ENCODE measurements around the gene SEC16A.
"Not testable (repeated sequence)": the region's sequence is repeated elsewhere in the genome, so short reads cannot be mapped to it uniquely, and the experiment has no call there.

The SEC16A gene

GRCh38 chr9:136412962-136413361, 69.9 kb downstream of the SEC16A start:
- no peak for DNase-seq

- DNase-seq, result no peak
Observed at GRCh38 chr9:136411378-136411777, 71.5 kb downstream of the SEC16A start.

- peak; percentile 83 for DNase-seq
Observed at GRCh38 chr9:136410500-136411287, 72.1 kb downstream of the SEC16A start, which contains the start of the genes ENTR1 and PMPCA. ENTR1 (minus strand) TSS chr9:136410614; CDS start chr9:136410397, 217 bp downstream. PMPCA (plus strand) TSS chr9:136410658; CDS start chr9:136410669, 11 bp downstream.

- DNase-seq, result no peak
Observed at GRCh38 chr9:136409557-136410455, 73.0 kb downstream of the SEC16A start.

GRCh38 chr9:136407911-136408310, 74.9 kb downstream of the SEC16A start:
- DNase-seq, result no peak

GRCh38 chr9:136407061-136407460, 75.8 kb downstream of the SEC16A start:
- not testable (repeated sequence) for DNase-seq

GRCh38 chr9:136405904-136406303, 76.9 kb downstream of the SEC16A start:
- not testable (repeated sequence) for DNase-seq

- DNase-seq, result no peak
Observed at GRCh38 chr9:136405481-136405880, 77.4 kb downstream of the SEC16A start.

- DNase-seq, result no peak
Observed at GRCh38 chr9:136404801-136405136, 78.1 kb downstream of the SEC16A start.

GRCh38 chr9:136403915-136404800, 78.7 kb downstream of the SEC16A start:
- DNase-seq, result peak; percentile 11

GRCh38 chr9:136403538-136403914, 79.3 kb downstream of the SEC16A start:
- no peak for DNase-seq

GRCh38 chr9:136402067-136402466, 80.8 kb downstream of the SEC16A start:
- DNase-seq, result no peak

GRCh38 chr9:136401173-136401922, 81.5 kb downstream of the SEC16A start:
- DNase-seq, result no peak

GRCh38 chr9:136400038-136400834, 82.6 kb downstream of the SEC16A start, which contains the start of gene SNAPC4:
SNAPC4 (minus strand) TSS chr9:136400170; CDS start chr9:136398428, 1,742 bp downstream.
- peak; percentile 72 for DNase-seq

- DNase-seq, result no peak
Observed at GRCh38 chr9:136399176-136400037, 83.4 kb downstream of the SEC16A start.

GRCh38 chr9:136398286-136398685, 84.6 kb downstream of the SEC16A start:
- DNase-seq, result no peak

- DNase-seq, result no peak
Observed at GRCh38 chr9:136397643-136398042, 85.2 kb downstream of the SEC16A start.

- DNase-seq, result no peak
Observed at GRCh38 chr9:136396219-136396515, 86.7 kb downstream of the SEC16A start.

GRCh38 chr9:136395345-136396218, 87.3 kb downstream of the SEC16A start:
- DNase-seq, result no peak

Data from MV-4-11 (cell line).